HL-60 (cell line): ENCODE data around the gene CNGA2.

Source experiments
- DNase-seq, 2 experiments: peaks; one replicate each; pipeline ENCODE4 v3.0.0-alpha.2; 2010 to 2020; ENCODE audit warnings: low read depth in 1 of 2, low spot score in 1 of 2
- H3K27ac ChIP-seq: fragments of 250-450 bp; sonication (Bioruptor Pico); replicated peaks from 2 replicates; pipeline ENCODE4 v1.5.1; 2020; ENCODE audit warnings: mild to moderate bottlenecking, moderate library complexity
- H3K27me3 ChIP-seq: fragments of 250-450 bp; sonication (Bioruptor Pico); 2 replicates; pipeline ENCODE4 v1.5.1; 2021; ENCODE audit warnings: mild to moderate bottlenecking, moderate library complexity; ENCODE audit not compliant: insufficient read depth, poor library complexity, severe bottlenecking
- H3K4me3 ChIP-seq: replicated peaks from 2 replicates; pipeline ENCODE4 v1.5.1; 2011; ENCODE audit warnings: mild to moderate bottlenecking, control low read depth, low read length; ENCODE audit not compliant: insufficient read depth
- GABPA ChIP-seq: IDR thresholded peaks from 2 replicates; pipeline ENCODE4 v1.6.1; 2012; ENCODE audit warnings: low read depth
- POLR2AphosphoS5 ChIP-seq: IDR thresholded peaks from 2 replicates; pipeline ENCODE4 v1.6.1; 2012; ENCODE audit warnings: low read depth
- SPI1 ChIP-seq: IDR thresholded peaks from 2 replicates; pipeline ENCODE4 v1.6.1; 2012; ENCODE audit warnings: low read depth, mild to moderate bottlenecking, borderline replicate concordance
- TF ChIP-seq, protein P1 (sequence below): IDR thresholded peaks from one replicate; pipeline ENCODE4 v1.5.1; 2011; ENCODE audit warnings: low read length, control low read depth, inconsistent platforms; ENCODE audit not compliant: insufficient read depth
- TF ChIP-seq, protein P2 (sequence below): IDR thresholded peaks from 2 replicates; pipeline ENCODE4 v1.6.1; 2012; ENCODE audit warnings: low read depth; ENCODE audit not compliant: insufficient replicate concordance

Gene CNGA2

DNA sequence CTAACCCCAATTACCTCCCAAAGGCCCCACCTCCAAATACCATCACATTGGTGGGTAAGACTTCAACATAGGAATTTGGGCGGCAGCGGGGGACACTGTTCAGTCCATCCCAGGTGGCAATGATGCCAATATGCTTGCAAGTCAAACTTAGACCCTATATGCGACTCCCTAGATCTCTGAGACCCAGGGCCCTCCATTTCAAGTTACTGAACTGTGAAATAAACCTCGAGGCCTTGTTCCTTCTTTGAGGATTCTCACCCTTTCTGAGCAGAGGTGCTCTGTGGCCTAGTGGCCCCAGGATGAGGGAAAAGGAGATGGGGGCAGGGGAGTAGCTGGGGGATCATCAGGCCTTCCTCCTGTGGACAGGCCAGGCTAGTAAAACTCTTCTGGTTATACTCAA is 44.7 kb downstream of the CNGA2 start:
- TF ChIP-seq, protein P1, sequence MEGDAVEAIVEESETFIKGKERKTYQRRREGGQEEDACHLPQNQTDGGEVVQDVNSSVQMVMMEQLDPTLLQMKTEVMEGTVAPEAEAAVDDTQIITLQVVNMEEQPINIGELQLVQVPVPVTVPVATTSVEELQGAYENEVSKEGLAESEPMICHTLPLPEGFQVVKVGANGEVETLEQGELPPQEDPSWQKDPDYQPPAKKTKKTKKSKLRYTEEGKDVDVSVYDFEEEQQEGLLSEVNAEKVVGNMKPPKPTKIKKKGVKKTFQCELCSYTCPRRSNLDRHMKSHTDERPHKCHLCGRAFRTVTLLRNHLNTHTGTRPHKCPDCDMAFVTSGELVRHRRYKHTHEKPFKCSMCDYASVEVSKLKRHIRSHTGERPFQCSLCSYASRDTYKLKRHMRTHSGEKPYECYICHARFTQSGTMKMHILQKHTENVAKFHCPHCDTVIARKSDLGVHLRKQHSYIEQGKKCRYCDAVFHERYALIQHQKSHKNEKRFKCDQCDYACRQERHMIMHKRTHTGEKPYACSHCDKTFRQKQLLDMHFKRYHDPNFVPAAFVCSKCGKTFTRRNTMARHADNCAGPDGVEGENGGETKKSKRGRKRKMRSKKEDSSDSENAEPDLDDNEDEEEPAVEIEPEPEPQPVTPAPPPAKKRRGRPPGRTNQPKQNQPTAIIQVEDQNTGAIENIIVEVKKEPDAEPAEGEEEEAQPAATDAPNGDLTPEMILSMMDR = no peak
- TF ChIP-seq, protein P2, sequence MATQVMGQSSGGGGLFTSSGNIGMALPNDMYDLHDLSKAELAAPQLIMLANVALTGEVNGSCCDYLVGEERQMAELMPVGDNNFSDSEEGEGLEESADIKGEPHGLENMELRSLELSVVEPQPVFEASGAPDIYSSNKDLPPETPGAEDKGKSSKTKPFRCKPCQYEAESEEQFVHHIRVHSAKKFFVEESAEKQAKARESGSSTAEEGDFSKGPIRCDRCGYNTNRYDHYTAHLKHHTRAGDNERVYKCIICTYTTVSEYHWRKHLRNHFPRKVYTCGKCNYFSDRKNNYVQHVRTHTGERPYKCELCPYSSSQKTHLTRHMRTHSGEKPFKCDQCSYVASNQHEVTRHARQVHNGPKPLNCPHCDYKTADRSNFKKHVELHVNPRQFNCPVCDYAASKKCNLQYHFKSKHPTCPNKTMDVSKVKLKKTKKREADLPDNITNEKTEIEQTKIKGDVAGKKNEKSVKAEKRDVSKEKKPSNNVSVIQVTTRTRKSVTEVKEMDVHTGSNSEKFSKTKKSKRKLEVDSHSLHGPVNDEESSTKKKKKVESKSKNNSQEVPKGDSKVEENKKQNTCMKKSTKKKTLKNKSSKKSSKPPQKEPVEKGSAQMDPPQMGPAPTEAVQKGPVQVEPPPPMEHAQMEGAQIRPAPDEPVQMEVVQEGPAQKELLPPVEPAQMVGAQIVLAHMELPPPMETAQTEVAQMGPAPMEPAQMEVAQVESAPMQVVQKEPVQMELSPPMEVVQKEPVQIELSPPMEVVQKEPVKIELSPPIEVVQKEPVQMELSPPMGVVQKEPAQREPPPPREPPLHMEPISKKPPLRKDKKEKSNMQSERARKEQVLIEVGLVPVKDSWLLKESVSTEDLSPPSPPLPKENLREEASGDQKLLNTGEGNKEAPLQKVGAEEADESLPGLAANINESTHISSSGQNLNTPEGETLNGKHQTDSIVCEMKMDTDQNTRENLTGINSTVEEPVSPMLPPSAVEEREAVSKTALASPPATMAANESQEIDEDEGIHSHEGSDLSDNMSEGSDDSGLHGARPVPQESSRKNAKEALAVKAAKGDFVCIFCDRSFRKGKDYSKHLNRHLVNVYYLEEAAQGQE = no peak
- TF ChIP-seq GABPA (no peak), SPI1 (no peak), POLR2AphosphoS5 (no peak)
- Histone ChIP-seq H3K27me3 (no peaks in the 10 kb centered on the region), H3K27ac (no peak overlapping the region), H3K4me3 (no peak overlapping the region)
- no peak for DNase-seq

DNA sequence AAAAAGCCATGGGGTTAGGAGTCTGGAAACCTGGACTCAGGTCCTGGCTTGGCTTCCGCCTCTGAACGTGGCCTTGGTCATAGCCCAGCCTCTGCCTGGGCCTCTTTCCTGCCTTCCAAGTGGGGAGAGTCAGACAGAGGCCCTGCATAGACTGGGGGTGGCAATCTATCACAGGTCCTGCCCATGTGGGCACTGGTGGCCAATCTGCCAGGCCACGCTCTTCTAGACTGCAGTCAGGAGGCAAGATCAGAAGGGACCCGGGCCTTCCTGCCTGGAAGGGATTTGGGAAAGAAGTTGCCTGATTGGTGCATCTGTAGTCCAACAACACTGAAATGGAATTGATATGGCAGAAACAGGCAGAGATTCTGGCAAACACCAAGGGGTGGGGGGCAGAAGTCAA is 46.1 kb downstream of the CNGA2 start:
- no peak overlapping the region for H3K4me3 ChIP-seq
- no peak for DNase-seq
- no peak overlapping the region for H3K27ac ChIP-seq
- no peaks in the 10 kb centered on the region for H3K27me3 ChIP-seq
- no peak for TF ChIP-seq GABPA
- TF ChIP-seq SPI1 = no peak
- no peak for TF ChIP-seq POLR2AphosphoS5

DNA sequence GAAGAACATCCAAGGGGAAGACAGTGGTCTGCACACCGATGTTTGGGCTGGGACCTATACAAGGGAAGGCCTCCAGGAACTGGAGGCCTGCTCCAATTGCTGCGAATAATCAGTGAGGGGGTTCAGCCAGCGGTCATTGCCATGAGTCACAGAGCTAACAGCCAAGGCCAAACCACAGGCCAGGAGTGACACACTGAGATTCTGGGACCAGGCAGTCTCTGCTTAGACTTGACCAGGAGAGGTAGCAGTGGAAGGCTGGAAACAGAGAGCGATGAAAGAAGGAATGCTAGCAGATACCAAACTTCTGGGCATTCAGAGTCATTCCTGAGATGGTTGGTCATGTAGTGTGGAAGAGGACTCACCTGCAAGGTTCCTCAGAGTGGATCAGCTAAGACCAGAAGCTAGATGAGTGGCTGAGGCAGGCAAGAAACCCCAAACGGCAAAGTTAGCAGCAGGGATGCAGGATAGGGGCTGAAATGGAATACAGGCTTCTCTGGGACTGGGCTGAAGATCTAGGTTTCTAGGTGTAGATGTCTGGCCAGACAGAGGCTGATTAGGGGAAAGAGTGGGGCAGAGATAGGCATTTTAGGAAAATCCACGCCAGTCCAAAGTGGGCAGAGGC is 54.7 kb downstream of the CNGA2 start:
- TF ChIP-seq, protein P1 = no peak
- no peak for TF ChIP-seq GABPA
- TF ChIP-seq POLR2AphosphoS5 = no peak
- TF ChIP-seq, protein P2 = no peak
- no peak for TF ChIP-seq SPI1
- H3K27ac ChIP-seq = no peak overlapping the region
- DNase-seq = no peak
- H3K4me3 ChIP-seq = no peak overlapping the region
- no peaks in the 10 kb centered on the region for H3K27me3 ChIP-seq

DNA sequence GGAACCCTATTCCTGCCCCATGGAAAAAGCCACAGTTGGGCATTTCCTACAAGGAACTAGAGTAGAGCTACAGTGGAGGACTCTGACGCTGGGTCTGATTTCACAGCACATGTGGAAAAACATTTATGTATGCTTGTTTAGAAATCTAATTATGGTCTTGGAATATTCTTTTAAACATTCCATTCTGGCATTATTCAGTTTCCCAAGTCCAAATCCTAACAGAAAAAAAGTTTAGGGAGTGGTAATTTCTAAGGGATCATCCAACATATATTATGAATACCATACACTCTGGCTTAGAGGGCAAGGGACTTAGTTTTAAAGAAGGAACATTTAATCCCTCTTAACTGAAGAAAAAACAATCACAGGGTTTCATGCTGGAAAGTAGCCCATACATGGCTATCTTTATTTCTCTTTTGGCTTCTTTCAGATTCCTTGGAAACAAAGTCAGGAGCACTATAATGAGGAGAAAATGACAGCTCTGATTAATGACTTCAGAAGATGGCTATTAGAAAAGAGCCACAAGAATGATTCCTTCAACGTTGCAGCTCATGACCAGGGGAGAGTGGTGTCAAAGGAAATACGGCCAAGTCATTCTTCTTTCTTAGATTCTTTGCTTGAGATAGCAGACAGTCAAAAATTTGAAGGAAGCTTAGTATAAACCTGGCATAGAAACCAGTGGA is 56.1 kb downstream of the CNGA2 start:
- H3K4me3 ChIP-seq = no peak overlapping the region
- TF ChIP-seq, protein P1 = no peak
- no peak for TF ChIP-seq GABPA
- no peak for TF ChIP-seq SPI1
- no peak for TF ChIP-seq POLR2AphosphoS5
- TF ChIP-seq, protein P2 = no peak
- no peak for DNase-seq
- H3K27me3 ChIP-seq = no peaks in the 10 kb centered on the region
- H3K27ac ChIP-seq = no peak overlapping the region
